ENCODE measurements around the gene SLC7A5. TPM values are rescaled to one million over a fixed set of nuclear protein-coding genes. Genes with fewer than 3 reads are reported as not detected.

The SLC7A5 gene
- total and polyA plus RNA-seq, 2 of the 13 experiments (the other 11 are each of a cell fraction or from before 2014, with no cell fraction given) = 79.6 to 155 TPM

DNA sequence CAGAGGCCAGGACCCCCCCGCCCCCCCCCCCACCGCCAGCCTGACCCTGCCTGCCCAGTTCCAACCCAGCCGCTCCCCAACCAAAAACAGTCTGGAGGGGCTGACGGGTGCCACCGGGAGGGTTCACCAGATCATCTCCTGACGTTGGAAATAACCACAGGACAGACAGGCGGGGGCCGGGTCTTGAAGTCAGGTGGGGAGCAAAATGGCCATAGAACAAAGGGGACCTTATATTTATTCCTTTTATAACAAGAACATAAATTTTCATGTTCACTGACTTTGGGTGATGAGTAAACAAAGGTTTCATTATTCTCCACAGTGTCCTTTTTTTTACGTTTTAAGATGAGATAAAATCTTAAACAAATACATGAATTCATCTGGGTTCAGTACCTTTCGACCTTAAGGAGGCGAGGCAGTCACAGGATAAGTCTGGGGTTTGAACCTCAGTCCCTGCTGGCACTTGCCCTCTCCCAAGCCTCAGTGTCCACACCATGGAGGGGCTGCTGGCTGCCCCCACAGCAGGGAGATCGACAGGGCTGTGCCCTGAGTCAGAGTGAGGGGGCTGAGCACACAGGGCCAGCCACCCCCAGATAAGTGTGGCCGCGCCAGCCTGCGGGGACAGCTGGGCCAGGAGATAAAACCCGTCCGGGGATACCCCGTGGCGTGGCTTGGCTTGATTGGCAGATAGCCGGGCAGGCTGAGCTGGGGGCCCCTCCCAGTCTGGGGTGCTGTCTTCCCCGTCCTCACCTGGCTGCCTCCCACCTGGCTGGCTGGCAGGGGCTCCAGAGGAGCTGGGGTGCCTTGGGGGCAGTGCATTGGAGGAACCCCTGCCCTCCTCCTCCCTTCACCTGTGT is 15.0 kb downstream of the SLC7A5 start (continued):
- no peak for TF ChIP-seq ZNF761 (CRISPR knock-in tag; conservative IDR thresholded peaks at IDR 0.05)
- TF ChIP-seq ZMYM3 (CRISPR knock-in tag; IDR thresholded peaks at IDR 0.05) = no peak
- peak; percentile 43; the same call in 1 of the 2 replicates for TF ChIP-seq PAF1 (CRISPR knock-in tag; IDR thresholded peaks at IDR 0.05)
- TF ChIP-seq KLF6 (CRISPR knock-in tag; IDR thresholded peaks at IDR 0.05) = no peak
- no peak for TF ChIP-seq GTF2F1 (IDR thresholded peaks at IDR 0.05; ENCODE audit: low read length)
- TF ChIP-seq CEBPB (IDR thresholded peaks at IDR 0.05; ENCODE audit: borderline replicate concordance, low read depth, low read length) = no peak
- no peak for TF ChIP-seq KDM5A (IDR thresholded peaks at IDR 0.05; ENCODE audit: borderline replicate concordance, low read length)
- TF ChIP-seq POLR2A (IDR thresholded peaks at IDR 0.05; ENCODE audit: insufficient read depth in 1 of 2, low read depth in 2 of 2, low read length in 2 of 2) = peak in 1 of 2 experiments; percentile 62; a peak in 2 of 4 replicates
- no peak for TF ChIP-seq ZFY (CRISPR knock-in tag; IDR thresholded peaks at IDR 0.05)
- no peak for TF ChIP-seq TRIM22 (IDR thresholded peaks at IDR 0.05)
- TF ChIP-seq ZBTB2 (CRISPR knock-in tag; IDR thresholded peaks at IDR 0.05; ENCODE audit: low read depth) = no peak
- TF ChIP-seq STAT6 (CRISPR knock-in tag; IDR thresholded peaks at IDR 0.05; ENCODE audit: borderline replicate concordance) = no peak
- TF ChIP-seq, protein P1, sequence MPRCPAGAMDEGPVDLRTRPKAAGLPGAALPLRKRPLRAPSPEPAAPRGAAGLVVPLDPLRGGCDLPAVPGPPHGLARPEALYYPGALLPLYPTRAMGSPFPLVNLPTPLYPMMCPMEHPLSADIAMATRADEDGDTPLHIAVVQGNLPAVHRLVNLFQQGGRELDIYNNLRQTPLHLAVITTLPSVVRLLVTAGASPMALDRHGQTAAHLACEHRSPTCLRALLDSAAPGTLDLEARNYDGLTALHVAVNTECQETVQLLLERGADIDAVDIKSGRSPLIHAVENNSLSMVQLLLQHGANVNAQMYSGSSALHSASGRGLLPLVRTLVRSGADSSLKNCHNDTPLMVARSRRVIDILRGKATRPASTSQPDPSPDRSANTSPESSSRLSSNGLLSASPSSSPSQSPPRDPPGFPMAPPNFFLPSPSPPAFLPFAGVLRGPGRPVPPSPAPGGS (CRISPR knock-in tag; IDR thresholded peaks at IDR 0.05) = no peak; the same call in 1 of the 2 replicates
- TF ChIP-seq ZMAT5 (CRISPR knock-in tag; IDR thresholded peaks at IDR 0.05; ENCODE audit: borderline replicate concordance, low read depth) = no peak
- TF ChIP-seq, protein P2, sequence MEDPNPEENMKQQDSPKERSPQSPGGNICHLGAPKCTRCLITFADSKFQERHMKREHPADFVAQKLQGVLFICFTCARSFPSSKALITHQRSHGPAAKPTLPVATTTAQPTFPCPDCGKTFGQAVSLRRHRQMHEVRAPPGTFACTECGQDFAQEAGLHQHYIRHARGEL (CRISPR knock-in tag; IDR thresholded peaks at IDR 0.05) = no peak
- no peak for TF ChIP-seq ZNF260 (CRISPR knock-in tag; IDR thresholded peaks at IDR 0.05; ENCODE audit: borderline replicate concordance, low read depth)
- TF ChIP-seq ZNF143 (CRISPR knock-in tag; IDR thresholded peaks at IDR 0.05) = no peak
- TF ChIP-seq SP140L (CRISPR knock-in tag; IDR thresholded peaks at IDR 0.05; ENCODE audit: borderline replicate concordance) = no peak
- TF ChIP-seq STAG1 (CRISPR knock-in tag; IDR thresholded peaks at IDR 0.05) = no peak
- TF ChIP-seq ZBTB25 (CRISPR knock-in tag; IDR thresholded peaks at IDR 0.05) = 0 out of 2 replicates have a peak, but pooled peaks have one; percentile 33
